Measurements from ENCODE around the gene MAGI2. TPM values are rescaled to one million over a fixed set of nuclear protein-coding genes. Genes with fewer than 3 reads are reported as not detected.

MAGI2 gene
- total RNA-seq, 3 donors from 2014 or later (not counting 1 experiment from before 2014, with no cell fraction given): 0.09 to 0.48 (median 0.27) TPM

DNA sequence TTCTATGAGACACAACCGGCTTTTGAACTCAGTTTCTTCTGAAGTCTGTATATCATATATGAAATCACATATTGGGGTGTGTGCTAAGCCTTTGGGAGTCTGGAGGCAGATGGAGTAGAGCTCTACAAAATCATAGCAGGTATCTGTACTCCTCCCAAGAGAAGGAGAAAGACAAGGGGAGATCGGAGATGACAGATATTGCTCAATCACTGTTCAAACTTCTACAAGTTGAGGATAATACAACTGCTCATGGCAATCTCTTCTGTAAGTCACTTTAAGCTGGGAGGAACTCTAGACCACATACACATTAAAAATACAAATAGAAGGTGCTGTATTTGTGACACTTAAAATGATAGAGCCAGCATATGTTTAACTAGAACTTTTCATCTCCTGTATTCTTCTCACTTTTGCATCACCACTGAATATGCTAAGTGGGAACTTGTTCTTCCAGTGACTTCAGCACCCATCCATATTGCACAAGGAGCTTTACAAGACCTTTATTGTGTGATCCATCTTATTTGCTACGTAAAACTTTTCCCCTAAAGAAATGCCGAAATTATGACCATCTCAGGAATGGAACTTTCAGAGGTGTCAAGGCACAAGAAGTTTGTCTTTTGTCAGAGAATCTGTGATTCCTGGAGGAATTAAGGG, 1273.5 kb downstream of the MAGI2 start:
- Histone ChIP-seq H3K36me3 (ENCODE audit: control insufficient read depth, insufficient read depth, low read length) (no peaks in the 10 kb centered on the region), H3K9me3 (ENCODE audit: control insufficient read depth, insufficient read depth, low read length) (no peaks in the 10 kb centered on the region), H3K4me1 (ENCODE audit: control insufficient read depth, insufficient read depth, low read length) (no peaks in the 10 kb centered on the region), H3K27ac (ENCODE audit: low read length) (no peak overlapping the region), H3K4me3 (ENCODE audit: low read length) (no peak overlapping the region), H3K27me3 (ENCODE audit: control insufficient read depth, insufficient read depth, low read length) (no peaks in the 10 kb centered on the region)
- no peak for ATAC-seq
- Mint-ChIP-seq H3K36me3 (no peaks in the 10 kb centered on the region), H3K27me3 (ENCODE audit: low read depth in 2 of 2) (peaks cover 0 to 7% of the 10 kb centered on the region in 2 donors), H3K27ac (no peak overlapping the region), H3K4me1 (no peaks in the 10 kb centered on the region), H3K9me3 (no peaks in the 10 kb centered on the region), H3K4me3 (no peak overlapping the region)
- intact Hi-C loops (cut with micrococcal nuclease): no loop called here
- no peak for TF ChIP-seq CTCF (IDR thresholded peaks at IDR 0.05)
- 95% methylated on average over 2 of the region's 4 CpGs for WGBS (ENCODE audit: insufficient coverage)
- no peak for DNase-seq

DNA sequence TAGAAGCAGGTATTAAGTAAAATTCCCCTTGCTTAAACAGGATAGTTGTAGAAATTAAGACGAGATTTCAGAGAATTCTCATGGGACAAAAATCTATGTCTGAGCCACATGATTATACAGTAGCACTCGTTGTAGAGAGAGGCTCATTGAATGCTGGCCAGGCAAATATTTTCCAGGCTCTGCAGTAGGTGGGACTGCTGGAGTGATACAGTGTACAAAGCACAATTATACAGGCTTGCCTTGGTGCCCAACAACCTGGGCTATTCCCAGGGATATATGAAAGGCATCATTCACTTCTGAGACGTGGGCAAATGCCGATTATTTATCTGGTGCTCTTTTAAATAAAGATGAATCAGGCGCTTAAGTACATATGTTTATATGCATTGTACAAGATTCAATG, 1274.3 kb downstream of the MAGI2 start:
- H3K27ac Mint-ChIP-seq: no peak overlapping the region
- ATAC-seq (no peak), DNase-seq (no peak)
- no peak for TF ChIP-seq CTCF (IDR thresholded peaks at IDR 0.05)
- WGBS (ENCODE audit: insufficient coverage): 76% methylated on average over 5 of the region's 5 CpGs
- no peaks in the 10 kb centered on the region for H3K4me1 ChIP-seq (ENCODE audit: control insufficient read depth, insufficient read depth, low read length)
- no peaks in the 10 kb centered on the region for H3K36me3 Mint-ChIP-seq
- H3K27me3 Mint-ChIP-seq (ENCODE audit: low read depth in 2 of 2): peaks cover 0 to 7% of the 10 kb centered on the region in 2 donors
- H3K27me3 ChIP-seq (ENCODE audit: control insufficient read depth, insufficient read depth, low read length): no peaks in the 10 kb centered on the region
- H3K4me1 Mint-ChIP-seq: no peaks in the 10 kb centered on the region
- H3K4me3 ChIP-seq (ENCODE audit: low read length): no peak overlapping the region
- H3K4me3 Mint-ChIP-seq: no peak overlapping the region
- intact Hi-C loops (cut with micrococcal nuclease): no loop called here
- no peak overlapping the region for H3K27ac ChIP-seq (ENCODE audit: low read length)
- H3K36me3 ChIP-seq (ENCODE audit: control insufficient read depth, insufficient read depth, low read length): no peaks in the 10 kb centered on the region
- H3K9me3 ChIP-seq (ENCODE audit: control insufficient read depth, insufficient read depth, low read length): no peaks in the 10 kb centered on the region
- no peaks in the 10 kb centered on the region for H3K9me3 Mint-ChIP-seq

GRCh38 chr7:78178319-78178718, 1275.1 kb downstream of the MAGI2 start:
- Histone ChIP-seq H3K4me1 (ENCODE audit: control insufficient read depth, insufficient read depth, low read length) (no peaks in the 10 kb centered on the region), H3K27ac (ENCODE audit: low read length) (no peak overlapping the region), H3K4me3 (ENCODE audit: low read length) (no peak overlapping the region), H3K9me3 (ENCODE audit: control insufficient read depth, insufficient read depth, low read length) (no peaks in the 10 kb centered on the region), H3K36me3 (ENCODE audit: control insufficient read depth, insufficient read depth, low read length) (no peaks in the 10 kb centered on the region), H3K27me3 (ENCODE audit: control insufficient read depth, insufficient read depth, low read length) (no peaks in the 10 kb centered on the region)
- Mint-ChIP-seq H3K36me3 (no peaks in the 10 kb centered on the region), H3K4me1 (no peaks in the 10 kb centered on the region), H3K27me3 (ENCODE audit: low read depth in 2 of 2) (peaks cover 0 to 7% of the 10 kb centered on the region in 2 donors), H3K27ac (no peak overlapping the region), H3K4me3 (no peak overlapping the region), H3K9me3 (no peaks in the 10 kb centered on the region)
- WGBS (ENCODE audit: insufficient coverage): 94% methylated on average over 2 of the region's 2 CpGs
- no peak for TF ChIP-seq CTCF (IDR thresholded peaks at IDR 0.05)
- intact Hi-C loops (cut with micrococcal nuclease): no loop called here
- ATAC-seq (no peak), DNase-seq (no peak)

GRCh38 chr7:78176171-78176570, 1277.3 kb downstream of the MAGI2 start:
- DNase-seq (no peak), ATAC-seq (no peak)
- H3K4me3 Mint-ChIP-seq: no peak overlapping the region
- H3K36me3 ChIP-seq (ENCODE audit: control insufficient read depth, insufficient read depth, low read length): no peaks in the 10 kb centered on the region
- no peaks in the 10 kb centered on the region for H3K9me3 ChIP-seq (ENCODE audit: control insufficient read depth, insufficient read depth, low read length)
- no peak overlapping the region for H3K4me3 ChIP-seq (ENCODE audit: low read length)
- H3K4me1 Mint-ChIP-seq: no peaks in the 10 kb centered on the region
- WGBS (ENCODE audit: insufficient coverage): 67% methylated on average over 5 of the region's 5 CpGs
- H3K27ac ChIP-seq (ENCODE audit: low read length): no peak overlapping the region
- no peaks in the 10 kb centered on the region for H3K9me3 Mint-ChIP-seq
- intact Hi-C loops (cut with micrococcal nuclease): no loop called here
- H3K27me3 Mint-ChIP-seq (ENCODE audit: low read depth in 2 of 2): peaks cover 0 to 17% of the 10 kb centered on the region in 2 donors
- H3K27me3 ChIP-seq (ENCODE audit: control insufficient read depth, insufficient read depth, low read length): no peaks in the 10 kb centered on the region
- no peaks in the 10 kb centered on the region for H3K36me3 Mint-ChIP-seq
- TF ChIP-seq CTCF (IDR thresholded peaks at IDR 0.05): no peak
- H3K27ac Mint-ChIP-seq: no peak overlapping the region
- no peaks in the 10 kb centered on the region for H3K4me1 ChIP-seq (ENCODE audit: control insufficient read depth, insufficient read depth, low read length)

All from natural killer cell (primary cell).